Smooth muscle cell of trachea (primary cell): ENCODE results near the gene ASB3. TPM values are rescaled to one million over a fixed set of nuclear protein-coding genes. Genes with fewer than 3 reads are reported as not detected.

ENCODE experiments used
- total RNA-seq: library from RNA; depleted of rRNA; stranded (reverse); fragments of >200 nt; gene quantifications from 2 replicates; pipeline ENCODE4 v1.2.1, GENCODE V29; 2014

The ASB3 gene, protein sequence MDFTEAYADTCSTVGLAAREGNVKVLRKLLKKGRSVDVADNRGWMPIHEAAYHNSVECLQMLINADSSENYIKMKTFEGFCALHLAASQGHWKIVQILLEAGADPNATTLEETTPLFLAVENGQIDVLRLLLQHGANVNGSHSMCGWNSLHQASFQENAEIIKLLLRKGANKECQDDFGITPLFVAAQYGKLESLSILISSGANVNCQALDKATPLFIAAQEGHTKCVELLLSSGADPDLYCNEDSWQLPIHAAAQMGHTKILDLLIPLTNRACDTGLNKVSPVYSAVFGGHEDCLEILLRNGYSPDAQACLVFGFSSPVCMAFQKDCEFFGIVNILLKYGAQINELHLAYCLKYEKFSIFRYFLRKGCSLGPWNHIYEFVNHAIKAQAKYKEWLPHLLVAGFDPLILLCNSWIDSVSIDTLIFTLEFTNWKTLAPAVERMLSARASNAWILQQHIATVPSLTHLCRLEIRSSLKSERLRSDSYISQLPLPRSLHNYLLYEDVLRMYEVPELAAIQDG
- total RNA-seq: 21.3 and 35.1 TPM in 2 replicates

DNA sequence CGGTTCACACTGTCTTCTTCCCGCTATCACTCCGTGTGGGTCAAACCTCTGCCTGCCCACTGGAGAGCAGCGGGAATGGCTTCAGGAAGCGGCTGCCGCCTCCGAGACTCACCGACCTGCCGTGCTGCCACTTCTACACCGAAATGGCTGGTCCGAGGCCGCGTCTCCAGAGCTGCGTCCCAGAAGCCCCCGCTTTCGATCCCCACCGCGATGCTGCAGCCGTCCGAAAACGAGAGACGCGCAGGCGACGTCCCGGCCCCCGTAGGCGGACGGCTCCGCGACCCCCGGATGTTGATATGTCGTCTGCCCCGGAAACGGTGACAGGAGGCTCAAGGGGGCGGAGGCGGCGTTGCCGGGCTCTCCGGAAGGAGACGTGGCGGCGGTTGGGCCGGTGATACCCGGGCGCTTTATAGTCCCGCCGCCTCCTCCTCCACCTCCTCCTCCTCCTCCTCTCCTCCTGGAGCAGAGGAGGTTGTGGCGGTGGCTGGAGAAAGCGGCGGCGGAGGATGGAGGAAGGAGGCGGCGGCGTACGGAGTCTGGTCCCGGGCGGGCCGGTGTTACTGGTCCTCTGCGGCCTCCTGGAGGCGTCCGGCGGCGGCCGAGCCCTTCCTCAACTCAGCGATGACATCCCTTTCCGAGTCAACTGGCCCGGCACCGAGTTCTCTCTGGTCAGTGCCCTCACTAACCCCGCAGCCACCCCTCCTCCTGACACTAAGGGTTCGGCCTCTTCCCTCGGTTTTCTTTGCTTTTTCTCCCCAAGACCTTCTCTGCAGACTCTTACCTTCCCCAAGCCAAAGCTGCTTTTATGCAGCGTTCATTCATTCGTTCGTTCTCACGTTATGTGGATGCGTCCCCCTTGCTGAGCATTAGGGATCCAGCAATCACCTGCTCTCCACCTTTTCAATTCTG lies at the start of gene ASB3, which contains the start of gene ERLEC1:
TSS of gene ASB3 (minus strand) at position 249 of the 909 bp plus-strand sequence. CDS start 21,381 bp downstream, outside the sequence.
TSS of gene ERLEC1 (plus strand) at position 340 of the 909 bp plus-strand sequence. CDS start at position 507, 167 bp downstream.

DNA sequence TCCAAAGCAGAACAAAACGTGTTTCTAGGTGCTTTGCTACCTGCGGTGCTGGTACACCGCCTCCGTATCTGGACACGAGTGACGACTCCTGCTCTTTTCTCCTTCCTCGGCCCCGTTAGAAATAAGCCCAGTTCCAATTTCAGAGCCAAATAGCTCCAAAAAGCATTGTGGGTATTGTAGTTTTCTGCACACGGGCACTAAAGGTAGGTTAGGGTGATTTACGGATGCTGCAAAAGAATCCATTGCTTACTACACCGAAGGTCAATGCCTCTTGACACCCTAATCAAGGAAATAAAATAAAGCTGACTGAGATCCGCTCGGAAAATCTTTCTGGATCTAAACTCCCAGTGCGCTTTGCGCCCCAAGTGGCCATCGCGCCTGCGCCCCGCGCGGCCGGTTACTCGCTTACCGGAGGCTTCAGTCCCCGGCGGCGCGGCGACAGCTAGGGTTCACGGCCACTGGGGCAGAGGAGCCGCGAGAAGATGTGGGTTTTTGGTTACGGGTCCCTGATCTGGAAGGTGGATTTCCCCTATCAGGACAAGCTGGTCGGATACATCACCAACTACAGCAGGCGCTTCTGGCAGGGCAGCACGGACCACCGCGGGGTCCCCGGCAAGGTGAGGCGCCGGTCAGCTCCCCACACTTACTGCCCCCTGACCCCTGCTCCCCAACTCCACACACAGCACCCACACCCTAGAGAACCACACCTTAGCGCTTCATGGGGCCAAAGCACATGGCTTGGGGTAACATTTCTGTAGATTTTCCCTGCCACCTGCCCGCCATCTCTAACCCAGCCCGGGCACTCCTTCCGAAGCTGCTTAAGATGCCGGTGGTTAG lies 19.1 kb downstream of the ASB3 start, which contains the start of gene CHAC2:
TSS of gene CHAC2 (plus strand) at position 400 of the 837 bp plus-strand sequence. CDS start at position 483, 83 bp downstream.

Other genes with a start within 250 kb of the ASB3 start
- 0.83 and 5.5 TPM in 2 replicates for gene CHAC2, start 19.1 kb downstream of the ASB3 start, total RNA-seq
- 142 and 206 TPM in 2 replicates for gene ERLEC1, start 91 bp upstream of the ASB3 start, total RNA-seq
- gene GPR75, start 73.0 kb upstream of the ASB3 start, total RNA-seq: 1.3 and 1.5 TPM in 2 replicates
- 28.6 and 52.7 TPM in 2 replicates for gene PSME4, start 184.0 kb upstream of the ASB3 start, total RNA-seq